WERI-Rb-1 (cell line): ENCODE results near the gene HID1.
"Not testable (repeated sequence)": the region's sequence is repeated elsewhere in the genome, so short reads cannot be mapped to it uniquely, and the experiment has no call there.

Source experiments
- DNase-seq: peaks from one replicate; pipeline ENCODE4 v3.0.0-alpha.2; 2020
- H3K27ac ChIP-seq: fragments of 250-450 bp; sonication (Bioruptor Pico); 2 replicates; pipeline ENCODE4 v1.5.1; 2020; ENCODE audit warnings: mild to moderate bottlenecking, moderate library complexity
- H3K27me3 ChIP-seq: fragments of 250-450 bp; sonication (Bioruptor Pico); 2 replicates; pipeline ENCODE4 v1.5.1; 2021; ENCODE audit warnings: mild to moderate bottlenecking, low read depth, moderate library complexity; ENCODE audit not compliant: insufficient read depth, severe bottlenecking
- H3K36me3 ChIP-seq: fragments of 250-450 bp; sonication (Bioruptor Pico); 2 replicates; pipeline ENCODE4 v1.5.1; 2020; ENCODE audit warnings: mild to moderate bottlenecking, moderate library complexity
- H3K4me3 ChIP-seq: 2 replicates; pipeline ENCODE4 v1.5.1; 2011; ENCODE audit warnings: low read depth, mild to moderate bottlenecking, control low read depth, low read length
- H3K9me3 ChIP-seq: fragments of 250-450 bp; sonication (Bioruptor Pico); 2 replicates; pipeline ENCODE4 v1.5.1; 2021; ENCODE audit warnings: mild to moderate bottlenecking, moderate library complexity; ENCODE audit not compliant: severe bottlenecking
- CTCF ChIP-seq: IDR thresholded peaks from 2 replicates; pipeline ENCODE4 v1.5.1; 2011; ENCODE audit warnings: low read depth, mild to moderate bottlenecking, control low read depth, inconsistent platforms, low read length

Gene HID1

GRCh38 chr17:74919440-74920305 is 52.9 kb downstream of the HID1 start:
- DNase-seq = no peak
- H3K27me3 ChIP-seq = peaks cover 15% of the 10 kb centered on the region
- H3K4me3 ChIP-seq = no peak overlapping the region
- no peaks in the 10 kb centered on the region for H3K9me3 ChIP-seq
- H3K27ac ChIP-seq = no peak overlapping the region
- no peaks in the 10 kb centered on the region for H3K36me3 ChIP-seq
- TF ChIP-seq CTCF = peak; percentile 36; the same call in 1 of the 2 replicates

- TF ChIP-seq CTCF = no peak
- Histone ChIP-seq H3K27me3 (peaks cover 7% of the 10 kb centered on the region), H3K27ac (no peak overlapping the region), H3K9me3 (peaks cover under 1% of the 10 kb centered on the region), H3K36me3 (no peaks in the 10 kb centered on the region), H3K4me3 (no peak overlapping the region)
- peak; percentile 61 for DNase-seq
Measured at GRCh38 chr17:74918906-74919305, 53.7 kb downstream of the HID1 start.

GRCh38 chr17:74917430-74917829 is 55.1 kb downstream of the HID1 start:
- peaks cover 6% of the 10 kb centered on the region for H3K9me3 ChIP-seq
- H3K27ac ChIP-seq = no peak overlapping the region
- DNase-seq = no peak
- no peaks in the 10 kb centered on the region for H3K36me3 ChIP-seq
- no peak overlapping the region for H3K4me3 ChIP-seq
- H3K27me3 ChIP-seq = no peaks in the 10 kb centered on the region
- TF ChIP-seq CTCF = no peak

GRCh38 chr17:74916851-74917199 is 55.7 kb downstream of the HID1 start:
- H3K36me3 ChIP-seq = no peaks in the 10 kb centered on the region
- no peak overlapping the region for H3K27ac ChIP-seq
- peaks cover 6% of the 10 kb centered on the region for H3K9me3 ChIP-seq
- DNase-seq = no peak
- TF ChIP-seq CTCF = no peak
- no peaks in the 10 kb centered on the region for H3K27me3 ChIP-seq
- no peak overlapping the region for H3K4me3 ChIP-seq

- H3K27ac ChIP-seq = no peak overlapping the region
- H3K36me3 ChIP-seq = no peaks in the 10 kb centered on the region
- TF ChIP-seq CTCF = no peak
- no peak for DNase-seq
- H3K4me3 ChIP-seq = no peak overlapping the region
- no peaks in the 10 kb centered on the region for H3K27me3 ChIP-seq
- H3K9me3 ChIP-seq = peaks cover 6% of the 10 kb centered on the region
Measured at GRCh38 chr17:74916136-74916850, 56.3 kb downstream of the HID1 start.

GRCh38 chr17:74911423-74911822 is 61.1 kb downstream of the HID1 start:
- H3K9me3 ChIP-seq, H3K36me3 ChIP-seq, DNase-seq, H3K27ac ChIP-seq, H3K27me3 ChIP-seq, H3K4me3 ChIP-seq: not testable (repeated sequence)

GRCh38 chr17:74909097-74909496 is 63.5 kb downstream of the HID1 start:
- not testable (repeated sequence) for H3K27ac ChIP-seq, H3K4me3 ChIP-seq, H3K9me3 ChIP-seq, DNase-seq, H3K27me3 ChIP-seq, H3K36me3 ChIP-seq
